A673 (cell line): ENCODE measurements around the gene STKLD1.

Experiments
- EZH2 ChIP-seq: fragments of 200-600 bp; sonication (generic); IDR thresholded peaks from 2 replicates; pipeline ENCODE4 v1.6.1; 2017; ENCODE audit warnings: borderline replicate concordance, low read depth, mild to moderate bottlenecking, mixed read lengths, antibody characterized with exemption, low read length; ENCODE audit not compliant: poor library complexity, severe bottlenecking
- TF ChIP-seq, protein P1 (sequence below): fragments of 300-800, 200-600 bp; sonication (generic); conservative IDR thresholded peaks from 2 replicates; pipeline ENCODE4 v1.5.1; 2017; ENCODE audit warnings: low read depth, mild to moderate bottlenecking, antibody characterized with exemption, low read length, moderate library complexity, mixed read lengths

DNA sequence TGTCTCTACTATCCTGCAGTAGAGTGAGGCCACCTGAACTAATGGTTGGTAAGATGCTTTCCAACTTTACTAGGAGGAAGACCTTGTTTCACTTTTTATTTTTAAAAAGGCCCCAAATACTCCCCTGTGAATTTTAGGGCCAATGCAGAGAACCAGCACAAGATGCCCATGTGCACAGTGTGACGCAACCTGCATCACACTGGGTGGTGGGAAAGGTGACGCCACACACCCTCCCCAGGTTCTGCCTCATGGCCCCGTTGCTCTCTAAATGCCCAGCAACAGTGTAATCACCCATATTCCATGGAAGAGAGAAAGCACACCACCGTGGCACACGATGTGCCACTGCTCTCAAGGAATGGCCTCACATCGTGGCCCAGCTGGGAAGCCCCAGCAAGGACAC, 6.7 kb upstream of the STKLD1 start:
- TF ChIP-seq, protein P1, sequence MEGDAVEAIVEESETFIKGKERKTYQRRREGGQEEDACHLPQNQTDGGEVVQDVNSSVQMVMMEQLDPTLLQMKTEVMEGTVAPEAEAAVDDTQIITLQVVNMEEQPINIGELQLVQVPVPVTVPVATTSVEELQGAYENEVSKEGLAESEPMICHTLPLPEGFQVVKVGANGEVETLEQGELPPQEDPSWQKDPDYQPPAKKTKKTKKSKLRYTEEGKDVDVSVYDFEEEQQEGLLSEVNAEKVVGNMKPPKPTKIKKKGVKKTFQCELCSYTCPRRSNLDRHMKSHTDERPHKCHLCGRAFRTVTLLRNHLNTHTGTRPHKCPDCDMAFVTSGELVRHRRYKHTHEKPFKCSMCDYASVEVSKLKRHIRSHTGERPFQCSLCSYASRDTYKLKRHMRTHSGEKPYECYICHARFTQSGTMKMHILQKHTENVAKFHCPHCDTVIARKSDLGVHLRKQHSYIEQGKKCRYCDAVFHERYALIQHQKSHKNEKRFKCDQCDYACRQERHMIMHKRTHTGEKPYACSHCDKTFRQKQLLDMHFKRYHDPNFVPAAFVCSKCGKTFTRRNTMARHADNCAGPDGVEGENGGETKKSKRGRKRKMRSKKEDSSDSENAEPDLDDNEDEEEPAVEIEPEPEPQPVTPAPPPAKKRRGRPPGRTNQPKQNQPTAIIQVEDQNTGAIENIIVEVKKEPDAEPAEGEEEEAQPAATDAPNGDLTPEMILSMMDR, result no peak
- no peak for TF ChIP-seq EZH2
